OCI-LY7 (cell line): ENCODE results near the gene GRP. TPM values are rescaled to one million over a fixed set of nuclear protein-coding genes. Genes with fewer than 3 reads are reported as not detected.

Experiments
- BruUV-seq: library from RNA; stranded (reverse); fragments of 400-500 nt; replicated peaks from 2 replicates; lab custom pipeline; 2021; lab: Mats Ljungman, UMichigan
- CTCF ChIA-PET: fragments of 300-600 bp; sonication (Branson Sonifier 250); formaldehyde crosslinking; loops from one replicate; lab custom pipeline; 2022; ENCODE audit warnings: antibody characterized with exemption; ENCODE audit not compliant: unreplicated experiment; lab: Charles Lee
- POLR2A ChIA-PET: fragments of 300-600 bp; sonication (Branson Sonifier 250); formaldehyde crosslinking; loops from one replicate; lab custom pipeline; 2022; ENCODE audit warnings: antibody characterized with exemption; lab: Charles Lee
- DNase-seq: peaks from one replicate; pipeline ENCODE4 v3.0.0-alpha.2; 2015; ENCODE audit warnings: low spot score
- H2AFZ ChIP-seq: fragments of 200-600 bp; sonication (generic), shearing (Covaris generic); 2 replicates; pipeline ENCODE4 v1.6.1; 2014; ENCODE audit warnings: mild to moderate bottlenecking, antibody characterized with exemption, low read length, moderate library complexity
- H3K27ac ChIP-seq: fragments of 200-600 bp; sonication (generic); 2 replicates; pipeline ENCODE4 v1.5.1; 2014; ENCODE audit warnings: mixed run types, low read depth, mild to moderate bottlenecking, moderate library complexity, low read length, inconsistent platforms; ENCODE audit not compliant: poor library complexity, severe bottlenecking
- H3K36me3 ChIP-seq: fragments of 200-600 bp; sonication (generic); 2 replicates; pipeline ENCODE4 v1.6.1; 2014; ENCODE audit warnings: mild to moderate bottlenecking, antibody characterized with exemption, low read length, moderate library complexity, mixed read lengths; ENCODE audit not compliant: insufficient read depth
- H3K4me1 ChIP-seq: fragments of 200-600 bp; sonication (generic); 2 replicates; pipeline ENCODE4 v1.5.1; 2014; ENCODE audit warnings: mild to moderate bottlenecking, low read length; ENCODE audit not compliant: insufficient read depth, poor library complexity, severe bottlenecking
- H3K4me2 ChIP-seq: fragments of 200-600 bp; sonication (generic); 2 replicates; pipeline ENCODE4 v1.6.1; 2014; ENCODE audit warnings: mild to moderate bottlenecking, low read length
- H3K4me3 ChIP-seq: fragments of 200-600 bp; sonication (generic); 2 replicates; pipeline ENCODE4 v1.5.1; 2014; ENCODE audit warnings: mild to moderate bottlenecking, low read depth, low read length; ENCODE audit not compliant: poor library complexity, severe bottlenecking
- H3K79me2 ChIP-seq: fragments of 200-600 bp; sonication (generic); 2 replicates; pipeline ENCODE4 v1.6.1; 2016; ENCODE audit warnings: low read depth, mild to moderate bottlenecking, low read length, moderate library complexity, mixed read lengths; ENCODE audit not compliant: insufficient read depth
- H3K9me2 ChIP-seq: fragments of 200-600 bp; sonication (generic); 2 replicates; pipeline ENCODE4 v1.6.1; 2016; ENCODE audit warnings: mild to moderate bottlenecking, low read length, mixed read lengths; ENCODE audit not compliant: insufficient read depth
- H3K9me3 ChIP-seq: fragments of 200-600 bp; sonication (generic); 2 replicates; pipeline ENCODE4 v1.6.1; 2014; ENCODE audit warnings: mild to moderate bottlenecking, mixed run types, low read length, mixed read lengths
- H4K20me1 ChIP-seq: fragments of 200-600 bp; sonication (generic); 2 replicates; pipeline ENCODE4 v1.6.1; 2014; ENCODE audit warnings: mild to moderate bottlenecking, antibody characterized with exemption, low read length, moderate library complexity, mixed read lengths; ENCODE audit not compliant: insufficient read depth
- CTCF ChIP-seq: fragments of 200-600 bp; sonication (generic); conservative IDR thresholded peaks from 2 replicates; pipeline ENCODE4 v1.5.1; 2014; ENCODE audit warnings: mild to moderate bottlenecking, antibody characterized with exemption, low read length, moderate library complexity, mixed read lengths
- EZH2phosphoT487 ChIP-seq: fragments of 200-600 bp; sonication (generic); IDR thresholded peaks from 2 replicates; pipeline ENCODE4 v1.6.1; 2018; ENCODE audit warnings: low read depth, borderline replicate concordance, mild to moderate bottlenecking, mixed run types, antibody characterized with exemption, low read length, moderate library complexity, mixed read lengths
- intact Hi-C: fragments of 100-400 bp; cut with micrococcal nuclease; formaldehyde crosslinking; loops from one replicate; pipeline ENCODE4 v1.10.0; 2022; ENCODE audit not compliant: unreplicated experiment
- total RNA-seq, 2 experiments: library from RNA; depleted of rRNA in 1 of 2; stranded (reverse); fragments of >200 nt in 1 of 2; shearing (Covaris generic) in 1 of 2; gene quantifications; 2 replicates each; pipeline ENCODE4 v1.2.3, GENCODE V29; 2014 to 2022

GRP gene
- total RNA-seq, 2 experiments from 2014 or later: not detected

- Histone ChIP-seq H2AFZ (no peak overlapping the region), H4K20me1 (no peaks in the 10 kb centered on the region), H3K4me3 (no peak overlapping the region), H3K4me2 (no peak overlapping the region), H3K27ac (no peak overlapping the region), H3K9me3 (no peaks in the 10 kb centered on the region), H3K79me2 (no peaks in the 10 kb centered on the region), H3K36me3 (no peaks in the 10 kb centered on the region), H3K4me1 (no peaks in the 10 kb centered on the region), H3K9me2 (no peaks in the 10 kb centered on the region)
- no peak for TF ChIP-seq CTCF
- TF ChIP-seq EZH2phosphoT487: no peak
- intact Hi-C loops: no loop called here
- DNase-seq: no peak
- POLR2A ChIA-PET: no interaction called here
- CTCF ChIA-PET: no interaction called here
- no TSS peak for BruUV-seq
These were observed 11.9 kb downstream of the GRP start for GRCh38 chr18:59231877-59232276.

GRCh38 chr18:59232309-59233016 is 12.5 kb downstream of the GRP start:
- intact Hi-C loops: no loop called here
- Histone ChIP-seq H3K79me2 (no peaks in the 10 kb centered on the region), H4K20me1 (no peaks in the 10 kb centered on the region), H3K9me3 (no peaks in the 10 kb centered on the region), H2AFZ (no peak overlapping the region; the same call in 1 of the 2 replicates), H3K27ac (no peak overlapping the region), H3K36me3 (no peaks in the 10 kb centered on the region), H3K4me2 (no peak overlapping the region), H3K9me2 (no peaks in the 10 kb centered on the region), H3K4me3 (no peak overlapping the region), H3K4me1 (no peaks in the 10 kb centered on the region)
- CTCF ChIA-PET: no interaction called here
- POLR2A ChIA-PET: no interaction called here
- no peak for DNase-seq
- TF ChIP-seq CTCF (no peak), EZH2phosphoT487 (no peak)
- BruUV-seq: no TSS peak

- H3K9me2 ChIP-seq: no peaks in the 10 kb centered on the region
- intact Hi-C loops: no loop called here
- H3K79me2 ChIP-seq: no peaks in the 10 kb centered on the region
- no peaks in the 10 kb centered on the region for H4K20me1 ChIP-seq
- no peaks in the 10 kb centered on the region for H3K9me3 ChIP-seq
- ChIA-PET CTCF (no interaction called here), POLR2A (no interaction called here)
- no peaks in the 10 kb centered on the region for H3K4me1 ChIP-seq
- no peak overlapping the region for H3K4me2 ChIP-seq
- TF ChIP-seq EZH2phosphoT487: no peak
- TF ChIP-seq CTCF: no peak
- no peak overlapping the region for H3K4me3 ChIP-seq
- BruUV-seq: no TSS peak
- no peak for DNase-seq
- H3K36me3 ChIP-seq: no peaks in the 10 kb centered on the region
- no peak overlapping the region; the same call in 1 of the 2 replicates for H2AFZ ChIP-seq
- H3K27ac ChIP-seq: no peak overlapping the region
These were observed 13.1 kb downstream of the GRP start for GRCh38 chr18:59233017-59233410.
